Effector CD8-positive, alpha-beta T cell (primary cell): ENCODE data around the gene CCDC57.

ENCODE experiments used
- DNase-seq: peaks from one replicate; lab custom pipeline; 2025; lab: John Stamatoyannopoulos, UW

CCDC57 gene

DNA sequence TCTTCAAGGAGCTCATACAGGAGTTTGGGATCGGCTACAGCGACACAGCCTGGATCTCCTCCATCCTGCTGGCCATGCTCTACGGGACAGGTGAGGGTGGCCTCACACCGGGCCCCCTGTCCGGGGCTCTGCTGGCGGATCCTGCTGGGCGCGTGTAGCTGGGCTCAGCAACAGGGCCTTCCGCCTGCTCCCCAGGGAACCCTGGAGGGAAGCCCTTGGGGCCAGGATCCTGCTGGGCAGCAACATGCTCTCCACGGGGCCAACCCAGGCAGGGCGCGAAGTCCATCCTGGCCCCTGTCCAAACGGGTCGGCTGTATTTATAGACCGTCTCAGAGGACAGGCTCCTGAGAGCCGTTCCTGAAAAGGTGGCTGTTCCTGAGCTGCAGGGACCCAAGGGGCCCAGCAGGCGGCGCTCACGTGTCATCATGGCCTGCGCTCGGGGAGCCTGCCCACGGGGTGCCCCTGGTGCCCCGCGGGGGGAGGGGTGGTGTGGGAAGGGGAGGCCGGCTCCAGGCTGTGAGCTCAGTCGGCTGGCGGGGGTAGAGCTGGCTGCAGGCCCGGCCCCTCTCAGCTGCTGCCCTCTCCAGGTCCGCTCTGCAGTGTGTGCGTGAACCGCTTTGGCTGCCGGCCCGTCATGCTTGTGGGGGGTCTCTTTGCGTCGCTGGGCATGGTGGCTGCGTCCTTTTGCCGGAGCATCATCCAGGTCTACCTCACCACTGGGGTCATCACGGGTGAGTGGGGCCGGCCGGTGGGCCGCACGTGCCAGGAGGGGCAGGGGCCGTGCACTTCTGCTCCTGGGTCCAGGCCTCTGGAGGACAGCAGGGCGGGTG lies 23.7 kb upstream of the CCDC57 start:
- peak; percentile 50 for DNase-seq

DNA sequence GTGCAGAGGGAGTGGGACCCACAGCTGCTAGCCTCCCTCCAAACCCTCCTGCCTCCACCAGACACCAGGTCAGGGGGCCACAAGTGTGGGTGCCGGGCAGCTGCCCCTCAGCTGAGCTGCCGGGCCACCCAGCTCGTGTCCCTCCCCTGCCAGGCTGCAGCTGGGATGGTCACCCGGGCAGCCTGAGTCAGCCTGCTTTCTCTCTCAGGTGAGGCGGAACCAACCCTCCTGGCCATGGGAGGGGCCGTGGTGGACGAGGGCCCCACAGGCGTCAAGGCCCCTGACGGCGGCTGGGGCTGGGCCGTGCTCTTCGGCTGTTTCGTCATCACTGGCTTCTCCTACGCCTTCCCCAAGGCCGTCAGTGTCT lies 23.1 kb upstream of the CCDC57 start:
- DNase-seq, result no peak

DNA sequence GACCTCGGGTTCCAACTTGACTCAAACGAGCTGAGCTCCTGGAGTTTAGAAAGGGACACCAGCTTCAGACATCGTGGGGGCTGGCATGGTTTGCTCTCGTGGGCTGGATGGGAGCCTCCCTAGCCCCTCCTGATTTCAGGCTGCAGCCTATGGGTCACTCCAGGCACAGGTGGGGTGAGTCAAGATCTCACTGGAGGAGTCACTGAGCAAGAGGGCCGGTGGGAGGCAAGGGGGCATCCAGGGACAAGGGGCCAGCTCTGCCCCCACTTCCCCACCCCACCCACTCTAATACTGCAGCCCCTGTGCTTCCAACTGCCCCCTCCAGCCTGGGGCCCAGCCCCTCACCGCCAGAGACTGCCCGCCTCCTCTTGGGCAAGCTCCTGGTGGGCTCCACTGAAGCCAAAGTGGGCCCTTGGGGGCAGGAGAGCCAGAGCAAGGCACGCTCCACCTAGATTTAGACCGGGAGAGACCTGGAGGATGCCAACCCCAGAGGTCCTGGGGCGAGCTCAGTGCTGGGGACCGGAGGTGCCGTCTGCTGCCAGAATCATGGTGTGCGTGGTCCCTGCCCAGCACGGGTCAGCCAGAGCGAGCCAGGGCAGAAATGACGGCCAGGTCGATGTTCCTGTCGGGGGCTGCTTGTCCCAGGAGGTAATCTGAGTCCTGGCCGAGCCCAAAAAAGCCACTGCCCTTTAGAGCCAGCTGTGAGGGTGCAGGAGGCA lies 22.6 kb upstream of the CCDC57 start:
- no peak for DNase-seq

DNA sequence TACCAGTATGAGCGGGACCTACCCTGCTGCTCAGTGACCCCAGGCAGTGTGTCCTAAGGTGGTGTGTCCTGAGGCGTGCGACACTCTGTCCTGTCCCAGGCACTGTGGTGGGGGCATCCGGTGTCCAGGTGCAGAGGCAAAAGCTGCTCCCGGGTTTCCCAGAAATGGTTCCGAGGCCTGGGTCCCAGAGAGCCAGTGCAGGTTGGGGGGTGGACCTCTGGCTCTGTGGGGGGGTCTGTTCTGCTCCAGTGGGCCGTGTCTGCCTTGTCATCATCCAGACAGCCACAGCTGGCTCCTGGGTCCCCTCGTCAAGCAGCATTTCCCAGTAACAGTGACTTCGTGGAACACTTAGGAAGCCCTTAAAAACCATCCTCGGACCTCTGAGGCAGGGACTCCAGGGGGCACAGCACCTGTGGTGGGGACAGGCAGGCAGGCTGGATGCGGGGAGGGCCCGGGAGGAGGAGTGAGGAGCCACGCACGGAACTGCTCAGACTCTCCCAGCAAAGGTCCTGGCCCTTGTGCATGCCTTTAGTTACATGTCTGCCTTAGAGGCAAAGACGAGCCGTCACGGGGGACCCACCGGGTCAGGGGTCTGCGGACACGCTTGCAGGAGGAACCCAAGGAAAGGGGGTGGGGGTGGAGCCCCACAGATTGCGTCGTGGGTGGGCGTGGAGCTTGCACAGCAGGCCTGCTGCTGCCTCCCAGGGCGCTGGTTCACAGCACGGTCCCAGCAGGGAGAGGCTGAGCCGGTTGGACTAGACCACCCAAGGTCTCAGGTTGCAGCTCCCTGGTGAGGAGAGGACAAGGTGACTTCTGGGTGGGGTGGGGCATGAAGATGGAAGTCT lies 21.8 kb upstream of the CCDC57 start:
- no peak for DNase-seq

DNA sequence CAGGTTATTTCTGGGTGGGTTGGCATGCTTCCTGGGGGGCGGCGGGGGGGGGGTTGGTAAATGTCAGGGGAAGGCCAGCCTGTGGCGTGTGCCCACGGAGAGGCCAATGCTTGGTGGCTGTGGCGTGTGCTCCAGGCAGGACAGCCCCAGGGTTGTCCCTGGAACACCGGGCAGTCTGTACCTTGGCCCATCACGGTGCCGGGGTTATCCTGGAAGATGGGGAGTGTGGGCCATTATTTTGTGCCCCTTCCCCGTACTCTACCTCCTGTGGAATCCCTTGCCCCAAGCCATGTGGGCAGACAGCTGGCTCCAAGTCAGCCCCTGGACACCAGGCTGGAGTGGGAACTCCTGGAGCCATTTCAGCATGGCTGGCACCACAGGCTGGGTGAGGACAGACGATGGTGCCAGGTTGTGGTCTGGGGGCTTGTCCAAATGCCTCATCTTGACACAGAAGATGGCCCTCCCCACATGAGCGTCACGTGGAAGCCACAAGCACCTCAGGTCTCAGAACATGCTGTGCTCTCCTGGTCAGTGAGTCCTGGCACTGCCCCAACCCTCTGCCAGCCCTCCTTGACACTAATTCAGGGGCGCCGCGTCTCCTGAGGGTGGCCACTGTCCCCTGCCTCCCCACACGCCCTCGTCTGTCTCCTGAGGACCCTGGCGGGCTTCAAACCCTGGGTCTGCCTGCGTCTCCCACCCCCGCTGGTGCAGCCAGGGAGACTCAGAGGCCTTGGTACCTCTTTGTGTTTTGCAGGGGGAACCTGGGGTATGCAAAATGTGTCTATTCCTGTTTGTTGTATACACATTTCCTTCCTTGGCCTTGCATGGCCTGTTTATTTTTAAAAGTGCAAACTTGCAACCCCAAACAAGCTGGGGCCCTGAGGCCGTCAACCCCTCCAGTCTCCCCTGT lies 20.5 kb upstream of the CCDC57 start:
- DNase-seq, result no peak

DNA sequence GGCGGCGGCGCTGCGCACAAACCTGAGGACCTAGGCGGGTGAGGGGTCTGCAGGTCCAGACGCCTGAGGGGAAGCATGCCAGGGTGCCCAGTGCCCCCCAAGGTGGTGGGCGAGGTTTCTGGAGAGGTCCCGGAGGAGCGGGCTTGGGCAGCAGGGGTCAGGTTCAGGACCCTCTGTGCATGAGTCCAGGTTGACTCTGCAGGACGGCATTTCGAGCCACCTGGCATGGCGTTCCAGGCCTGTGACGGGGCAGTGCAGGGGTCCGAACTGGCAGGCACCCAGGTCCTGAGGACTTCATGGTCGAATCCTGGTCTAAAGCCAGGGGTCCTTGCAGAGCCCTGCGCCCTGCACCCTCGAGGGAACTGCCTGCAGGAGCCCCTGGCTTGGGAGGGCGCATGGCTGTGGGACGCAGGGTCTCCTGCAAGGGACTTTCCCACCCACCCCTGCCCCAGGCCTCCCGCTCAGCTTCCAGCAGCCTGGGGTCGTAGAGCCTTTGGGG lies 19.7 kb upstream of the CCDC57 start:
- no peak for DNase-seq

DNA sequence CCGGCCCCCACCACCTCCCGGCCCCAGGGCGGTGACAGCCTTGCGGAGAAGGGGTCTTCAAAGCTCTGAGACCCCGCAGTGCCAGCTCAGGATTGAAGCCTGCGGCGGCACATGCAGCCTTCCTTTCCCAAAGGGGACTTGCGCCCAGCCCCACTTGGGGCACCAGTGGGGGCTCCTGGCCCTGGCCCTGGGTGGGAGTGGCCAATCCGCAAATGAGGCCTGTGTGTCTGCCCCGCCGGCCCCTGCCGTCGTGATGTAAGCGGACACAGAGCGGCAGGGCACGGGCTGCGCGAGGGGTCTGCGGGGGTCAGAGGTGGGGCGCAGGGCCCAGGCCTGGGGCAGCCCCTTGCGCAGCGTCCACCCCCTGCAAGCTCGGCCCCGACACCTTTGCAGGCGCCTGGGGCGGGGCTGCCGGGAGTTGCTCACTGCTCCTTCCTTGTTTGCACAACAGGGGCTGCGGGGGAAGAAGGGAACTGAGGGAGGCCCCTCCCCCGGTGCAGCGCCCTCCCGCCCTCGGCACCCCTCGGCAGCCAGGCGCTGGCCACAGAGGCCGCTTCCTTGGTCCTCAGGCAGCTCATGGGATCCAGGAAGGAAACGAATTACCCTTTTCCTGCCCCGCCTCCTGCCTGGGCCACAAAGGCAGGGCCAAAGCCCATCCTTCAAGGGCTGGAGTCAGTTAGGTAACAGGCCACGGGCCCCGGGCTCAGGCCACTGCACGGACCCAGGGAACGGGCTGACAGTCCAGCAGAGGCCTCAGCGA lies 19.1 kb upstream of the CCDC57 start:
- DNase-seq, result peak; percentile 15

DNA sequence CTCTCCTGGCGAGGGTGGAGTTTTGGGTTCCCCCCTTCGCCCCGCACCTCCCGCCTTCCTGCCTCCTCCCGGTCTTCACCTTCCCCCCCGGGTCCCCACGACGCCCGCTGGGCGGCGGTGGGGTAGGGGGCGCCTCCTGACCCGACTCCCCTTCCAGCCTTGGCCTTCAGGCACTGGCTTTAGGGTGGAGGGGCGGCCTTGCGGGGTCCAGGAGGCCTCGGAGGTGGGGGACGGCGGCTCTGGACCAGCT lies 18.6 kb upstream of the CCDC57 start:
- no peak for DNase-seq

DNA sequence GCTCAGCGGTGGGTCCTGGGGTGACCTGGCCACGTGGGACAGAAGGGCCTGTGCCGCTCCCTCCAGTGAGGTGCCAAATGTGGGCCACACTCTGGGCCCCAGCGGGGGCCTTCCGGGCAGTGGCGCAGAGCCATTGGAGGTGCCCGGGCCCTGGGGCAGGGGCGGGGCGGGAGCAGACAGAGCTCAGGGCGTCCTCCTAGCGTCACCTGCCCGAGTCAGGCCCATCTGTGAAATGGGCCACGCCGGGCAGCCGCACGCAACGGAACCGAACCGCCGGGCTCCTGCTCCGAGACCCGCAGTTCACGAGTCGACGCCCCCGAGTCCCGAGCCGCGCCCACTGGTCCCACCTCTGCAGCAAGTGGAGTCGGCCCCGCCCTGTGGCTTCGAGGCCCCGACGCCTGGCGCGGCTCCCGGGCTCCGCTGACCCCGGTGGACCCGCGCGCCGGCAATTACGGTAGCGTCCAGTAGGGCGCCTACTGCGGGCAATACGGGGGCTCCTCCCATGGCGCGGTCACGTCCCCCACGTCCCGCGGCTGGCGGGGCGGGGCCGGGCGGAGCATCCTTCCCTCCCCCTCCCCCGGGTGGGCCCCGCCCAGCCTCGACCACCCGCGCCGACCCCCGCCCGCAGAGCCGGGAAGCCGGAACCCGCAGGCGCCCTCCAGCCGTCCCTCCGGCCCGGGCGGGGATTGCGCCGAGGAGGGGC lies 18.1 kb upstream of the CCDC57 start:
- peak; percentile 45 for DNase-seq

DNA sequence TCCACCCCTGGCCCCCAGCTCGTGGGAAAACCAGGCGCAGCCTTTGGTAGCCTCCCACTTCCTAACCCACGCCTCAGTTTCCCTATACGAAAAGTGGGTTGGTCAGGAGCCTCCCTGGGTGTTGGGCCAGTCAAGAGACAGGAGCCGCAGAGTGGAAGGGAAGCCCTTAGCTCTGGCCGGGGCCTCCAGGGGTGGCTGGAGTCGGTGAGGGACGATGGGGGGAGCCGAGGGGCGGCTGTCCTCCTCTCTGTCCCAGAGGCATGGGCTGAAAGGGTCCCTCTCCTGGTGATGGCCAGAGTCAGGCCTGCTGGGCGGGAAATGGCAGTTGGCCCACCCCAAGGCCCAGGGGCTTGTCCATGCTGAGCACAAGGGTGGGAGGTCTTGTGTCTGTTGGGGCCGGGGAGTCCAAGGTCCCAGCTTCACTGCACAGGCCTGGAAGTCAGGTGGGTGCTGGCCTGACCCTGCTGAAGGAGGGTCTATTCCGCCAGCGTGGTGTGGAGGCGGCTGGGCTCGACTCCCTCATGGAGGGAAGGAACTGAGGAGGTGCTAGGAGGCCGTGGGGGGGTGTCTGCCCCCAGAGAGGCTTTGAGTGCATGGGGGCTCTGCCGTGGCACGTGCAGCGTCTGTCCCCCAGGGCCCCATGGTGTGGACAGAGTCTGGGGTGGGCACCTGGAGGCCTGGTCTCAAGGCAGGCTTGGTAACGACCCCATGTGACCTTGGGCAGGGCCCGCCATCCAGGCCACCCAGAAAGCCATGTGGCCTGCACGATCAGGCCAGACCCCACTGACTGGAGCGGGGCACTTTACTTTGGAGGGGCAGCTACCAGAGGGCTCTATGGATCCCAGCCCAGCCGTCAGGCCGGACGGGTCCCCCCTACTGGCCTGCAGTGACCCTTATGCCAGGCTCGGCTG lies 17.3 kb upstream of the CCDC57 start:
- DNase-seq, result no peak

DNA sequence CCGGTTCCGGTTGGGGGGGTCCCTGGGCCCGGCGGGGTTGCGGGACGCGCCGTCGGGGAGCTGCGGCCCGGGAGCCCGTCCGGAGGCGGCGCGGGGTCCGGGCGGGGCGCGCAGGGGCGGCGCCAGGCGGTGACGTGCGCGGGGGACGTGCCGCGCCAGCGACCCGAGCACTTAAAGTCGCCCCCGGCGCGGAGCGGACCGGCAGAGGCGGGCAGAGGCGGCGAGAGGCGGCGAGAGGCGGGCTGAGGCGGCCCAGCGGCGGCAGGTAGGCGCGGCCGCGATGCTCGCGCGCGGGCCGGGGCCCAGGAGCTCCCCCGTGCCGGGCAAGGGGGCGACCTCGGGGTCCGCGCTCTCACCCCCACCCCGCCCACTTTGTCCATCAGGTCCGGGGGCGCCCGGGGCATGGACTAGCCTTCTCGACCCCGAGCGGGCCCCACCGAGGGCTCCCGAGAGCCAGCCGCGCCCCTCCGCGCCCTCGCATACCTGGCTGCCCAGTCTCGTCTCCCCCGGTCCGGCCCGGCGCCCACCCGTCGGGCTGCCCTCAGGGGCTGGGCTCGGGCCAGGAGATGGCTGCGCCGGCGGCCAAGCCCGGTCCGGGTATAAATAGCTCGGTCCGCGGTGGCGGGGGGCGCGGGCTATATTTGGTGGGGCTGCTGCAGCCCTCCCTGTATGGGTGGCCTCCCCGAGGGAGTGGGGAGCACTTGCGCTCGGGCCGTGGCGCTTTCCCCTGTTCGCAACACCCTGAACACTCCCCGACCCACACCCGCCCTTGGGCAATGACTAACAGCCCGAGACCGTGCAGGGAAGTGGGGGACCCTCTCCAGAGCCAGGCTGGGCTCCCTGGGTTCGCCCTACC lies 16.4 kb upstream of the CCDC57 start, which contains the start of gene SLC16A3:
TSS of gene SLC16A3 (plus strand) at position 201 of the 856 bp plus-strand sequence. CDS start 6,967 bp downstream, outside the sequence.
- DNase-seq, result peak; percentile 41

DNA sequence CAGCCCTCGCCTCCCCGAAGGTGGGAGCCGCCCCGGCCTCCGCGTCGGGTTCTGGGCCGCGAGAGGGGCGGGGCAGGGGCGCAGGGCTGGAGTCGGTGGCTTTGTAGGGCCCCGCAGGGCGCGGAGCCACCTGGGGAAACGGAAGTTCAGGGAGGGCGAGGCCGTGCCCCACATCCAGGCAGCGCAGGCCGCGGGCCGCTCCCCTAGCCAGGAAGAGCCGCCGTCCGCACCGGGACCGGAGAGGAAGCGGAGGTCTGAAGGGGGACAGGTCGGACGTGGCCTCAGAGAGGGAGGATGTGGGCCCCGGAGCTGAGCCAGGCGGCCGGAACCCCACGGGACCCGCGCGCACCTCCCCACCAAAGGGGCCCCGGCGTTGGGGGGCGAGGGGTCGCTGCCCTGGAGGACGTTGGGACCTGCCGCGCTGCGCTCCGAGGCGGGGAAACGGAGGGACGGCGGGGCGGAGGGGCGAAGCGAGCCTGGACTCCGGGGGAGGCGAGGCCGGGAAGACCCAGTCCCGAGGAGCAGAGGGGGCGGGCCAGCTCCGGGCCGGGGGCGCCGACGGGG lies 15.7 kb upstream of the CCDC57 start:
- no peak for DNase-seq

DNA sequence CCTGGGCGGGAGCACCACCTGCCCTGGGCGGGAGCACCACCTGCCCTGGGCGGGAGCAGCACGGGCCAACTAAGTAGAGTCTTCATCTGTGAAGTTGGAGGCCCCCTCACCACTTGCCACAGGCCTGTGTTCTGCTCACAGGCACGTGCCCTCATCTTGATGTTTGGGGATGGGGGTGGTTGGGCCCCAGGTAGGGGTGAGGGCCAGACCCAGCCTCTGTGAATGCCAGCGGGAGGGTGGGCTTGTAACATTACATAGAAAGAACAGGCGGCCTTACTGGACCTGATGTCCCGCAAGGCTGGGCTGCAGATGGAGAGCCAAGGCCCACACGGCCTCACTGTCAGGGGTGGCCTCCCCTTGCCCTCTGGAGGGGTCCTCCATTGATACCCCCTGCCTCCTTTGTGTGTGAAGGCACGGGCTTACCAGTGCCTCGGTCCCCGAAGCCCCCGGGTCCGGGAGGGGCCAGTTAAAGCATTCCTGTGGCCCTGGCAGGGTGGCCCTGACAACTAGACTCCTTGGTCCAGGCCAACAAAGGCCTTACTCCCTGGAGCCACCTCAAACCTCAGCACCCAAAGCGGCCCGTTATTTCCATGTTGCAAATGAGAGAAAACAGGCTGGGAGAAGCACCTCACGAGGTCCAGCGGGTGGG lies 15.1 kb upstream of the CCDC57 start:
- no peak for DNase-seq

DNA sequence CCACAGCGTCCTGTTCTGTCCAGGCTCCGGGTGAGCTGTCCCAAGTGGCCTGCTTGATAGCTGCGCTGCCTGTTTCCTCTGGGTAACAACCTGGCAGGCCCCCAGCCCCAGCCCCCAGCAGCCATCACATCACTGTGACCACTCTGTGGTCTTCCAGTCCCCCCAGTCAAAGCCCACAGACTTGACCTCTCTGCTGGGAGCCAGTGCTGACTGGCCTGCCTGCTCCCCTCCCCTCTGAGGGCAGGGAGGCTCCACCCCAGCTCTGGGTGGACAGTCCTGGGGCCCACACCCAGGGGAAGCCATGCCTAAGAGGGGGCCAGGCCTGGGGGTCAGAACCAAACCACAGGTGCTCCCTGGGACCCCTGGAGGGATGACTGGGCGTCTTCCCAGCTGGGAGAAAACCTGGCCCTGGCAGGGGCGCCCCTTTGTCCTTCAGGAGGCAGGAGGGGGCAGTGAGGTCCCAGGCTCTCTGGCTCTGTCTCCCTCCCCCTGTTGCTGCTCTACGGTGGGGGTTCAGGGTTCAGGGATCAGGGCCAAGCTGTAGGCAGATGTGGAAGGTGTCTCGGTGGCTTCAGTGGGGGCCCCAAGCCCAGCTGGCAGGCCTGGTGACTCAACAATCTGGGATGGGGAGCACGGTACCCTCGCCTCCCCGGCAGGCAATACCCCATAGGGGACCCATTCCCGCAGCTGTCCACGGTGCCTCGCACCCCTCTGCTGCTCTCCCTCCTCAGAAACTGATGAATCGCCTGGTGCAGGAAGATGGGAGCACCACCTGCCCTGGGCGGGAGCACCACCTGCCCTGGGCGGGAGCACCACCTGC lies 14.4 kb upstream of the CCDC57 start:
- no peak for DNase-seq

DNA sequence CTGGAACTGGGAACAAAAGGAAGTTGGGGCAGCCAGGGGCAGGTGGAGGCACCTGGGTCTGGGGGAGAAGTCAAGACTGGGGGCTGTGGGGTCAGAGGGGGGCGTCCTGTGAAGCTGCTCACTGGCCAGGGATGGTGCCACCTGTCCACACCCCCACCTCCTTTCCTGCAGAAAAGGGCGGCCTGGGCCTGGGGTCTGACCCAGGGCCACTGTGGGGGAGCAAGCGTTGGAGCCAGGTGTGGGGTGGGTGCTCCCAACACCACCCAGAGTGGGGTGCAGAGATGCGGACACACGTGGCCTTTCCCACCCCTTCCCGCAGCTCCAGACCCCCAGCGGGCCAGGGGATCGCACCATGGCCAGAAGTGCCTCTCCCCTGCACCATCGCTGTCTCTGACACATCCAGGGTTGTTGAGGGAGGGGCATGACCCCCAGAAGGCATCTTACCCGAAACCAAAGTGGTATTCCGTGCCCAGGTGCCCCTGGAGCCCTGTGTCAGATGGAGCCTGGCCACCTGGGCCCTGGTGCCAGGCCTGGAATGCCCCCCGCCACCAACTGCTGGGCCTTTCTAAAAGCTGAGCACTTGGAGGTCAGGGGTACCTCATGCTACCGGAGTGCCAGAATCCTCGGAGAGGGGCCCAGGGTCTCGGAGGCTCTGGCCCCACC lies 13.6 kb upstream of the CCDC57 start:
- DNase-seq, result no peak
